ENCODE results near the gene BBS1.

The BBS1 gene

DNA sequence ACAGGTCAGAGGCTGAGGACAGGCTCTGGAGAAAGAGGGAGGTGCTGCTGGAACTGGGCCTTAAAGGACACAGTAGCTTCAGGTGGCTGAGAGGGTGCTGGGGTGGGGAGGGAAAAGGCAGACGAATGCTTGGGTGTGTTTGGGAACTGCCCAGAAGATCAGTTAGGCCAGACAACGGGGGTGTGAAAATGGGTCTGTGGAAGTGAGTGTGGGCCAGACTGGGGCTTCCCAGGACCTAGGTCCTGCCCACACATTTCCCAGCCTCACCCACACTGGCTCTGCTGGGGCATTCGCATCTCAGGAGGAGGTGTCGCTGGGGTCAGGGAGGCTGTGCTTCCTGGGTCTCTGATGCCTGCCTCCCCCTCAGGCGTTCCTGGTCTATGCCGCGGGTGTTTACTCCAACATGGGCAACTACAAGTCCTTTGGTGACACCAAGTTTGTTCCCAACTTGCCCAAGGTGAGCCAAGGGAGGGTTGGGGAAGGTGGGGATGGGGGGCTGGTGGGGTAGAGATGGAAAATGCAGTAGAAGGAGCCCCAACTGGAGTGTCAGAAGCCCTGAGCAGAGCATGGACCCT lies 25.5 kb upstream of the BBS1 start:
- H3K9me3 ChIP-seq = no peaks in the 10 kb centered on the region
- no peak overlapping the region for H3K4me3 ChIP-seq (ENCODE audit: low read depth in 1 of 2, low read length in 1 of 2)
- peaks cover 8 to 9% of the 10 kb centered on the region in 2 experiments for H3K4me1 ChIP-seq (ENCODE audit: control insufficient read depth in 1 of 2, insufficient read depth in 1 of 2, low read depth in 1 of 2, low read length in 1 of 2)
- H3K36me3 ChIP-seq = peaks cover 54% of the 10 kb centered on the region
- H3K27ac ChIP-seq = no peak overlapping the region
- H3K27me3 ChIP-seq = no peaks in the 10 kb centered on the region
- TF ChIP-seq, protein P1, sequence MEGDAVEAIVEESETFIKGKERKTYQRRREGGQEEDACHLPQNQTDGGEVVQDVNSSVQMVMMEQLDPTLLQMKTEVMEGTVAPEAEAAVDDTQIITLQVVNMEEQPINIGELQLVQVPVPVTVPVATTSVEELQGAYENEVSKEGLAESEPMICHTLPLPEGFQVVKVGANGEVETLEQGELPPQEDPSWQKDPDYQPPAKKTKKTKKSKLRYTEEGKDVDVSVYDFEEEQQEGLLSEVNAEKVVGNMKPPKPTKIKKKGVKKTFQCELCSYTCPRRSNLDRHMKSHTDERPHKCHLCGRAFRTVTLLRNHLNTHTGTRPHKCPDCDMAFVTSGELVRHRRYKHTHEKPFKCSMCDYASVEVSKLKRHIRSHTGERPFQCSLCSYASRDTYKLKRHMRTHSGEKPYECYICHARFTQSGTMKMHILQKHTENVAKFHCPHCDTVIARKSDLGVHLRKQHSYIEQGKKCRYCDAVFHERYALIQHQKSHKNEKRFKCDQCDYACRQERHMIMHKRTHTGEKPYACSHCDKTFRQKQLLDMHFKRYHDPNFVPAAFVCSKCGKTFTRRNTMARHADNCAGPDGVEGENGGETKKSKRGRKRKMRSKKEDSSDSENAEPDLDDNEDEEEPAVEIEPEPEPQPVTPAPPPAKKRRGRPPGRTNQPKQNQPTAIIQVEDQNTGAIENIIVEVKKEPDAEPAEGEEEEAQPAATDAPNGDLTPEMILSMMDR (IDR thresholded peaks at IDR 0.05) = no peak

DNA sequence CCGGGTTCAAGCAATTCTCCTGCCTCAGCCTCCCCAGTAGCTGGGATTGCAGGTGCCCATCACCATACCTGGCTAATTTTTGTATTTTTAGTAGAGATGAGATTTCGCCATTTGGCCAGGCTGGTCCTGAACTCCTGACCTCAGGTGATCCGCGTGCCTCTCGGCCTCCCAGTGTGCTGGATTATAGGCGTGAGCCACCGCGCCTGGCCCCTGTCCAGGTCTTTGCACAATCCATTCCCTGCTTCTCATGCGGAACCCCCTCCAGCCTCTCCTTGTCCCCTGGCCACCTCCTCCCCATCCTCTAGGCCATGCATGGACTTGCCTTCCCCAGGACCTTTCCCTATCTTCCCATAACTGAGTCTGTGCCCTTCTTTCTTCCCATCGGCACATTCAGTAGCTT lies 21.5 kb upstream of the BBS1 start:
- Histone ChIP-seq H3K27me3 (no peaks in the 10 kb centered on the region), H3K27ac (no peak overlapping the region), H3K4me3 (ENCODE audit: low read depth in 1 of 2, low read length in 1 of 2) (no peak overlapping the region), H3K36me3 (peaks cover 79% of the 10 kb centered on the region), H3K4me1 (ENCODE audit: control insufficient read depth in 1 of 2, insufficient read depth in 1 of 2, low read depth in 1 of 2, low read length in 1 of 2) (no peaks in the 10 kb centered on the region), H3K9me3 (no peaks in the 10 kb centered on the region)
- TF ChIP-seq, protein P1 (IDR thresholded peaks at IDR 0.05) = no peak

DNA sequence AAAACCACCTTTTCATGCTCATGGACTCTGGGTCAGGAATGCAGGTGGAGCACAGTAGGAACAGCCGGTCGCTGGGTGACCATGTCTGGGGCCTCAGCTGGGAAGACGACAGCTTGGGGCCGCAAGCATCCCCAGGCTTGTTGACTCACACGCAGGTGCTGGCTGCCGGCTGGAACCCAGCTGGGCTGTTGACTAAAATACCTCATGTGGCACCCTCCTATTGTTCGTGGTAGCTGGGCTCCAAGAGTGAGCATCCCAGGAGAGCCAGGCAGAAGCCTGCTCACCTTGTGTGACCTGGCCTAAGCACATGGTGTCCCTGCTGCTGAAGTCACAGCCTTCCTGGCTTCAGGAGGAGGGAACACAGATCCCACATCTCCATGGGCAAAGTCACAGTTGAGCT lies 20.8 kb upstream of the BBS1 start:
- H3K27me3 ChIP-seq = no peaks in the 10 kb centered on the region
- H3K4me3 ChIP-seq (ENCODE audit: low read depth in 1 of 2, low read length in 1 of 2) = no peak overlapping the region
- peaks cover 74% of the 10 kb centered on the region for H3K36me3 ChIP-seq
- H3K4me1 ChIP-seq (ENCODE audit: control insufficient read depth in 1 of 2, insufficient read depth in 1 of 2, low read depth in 1 of 2, low read length in 1 of 2) = no peaks in the 10 kb centered on the region
- TF ChIP-seq, protein P1 (IDR thresholded peaks at IDR 0.05) = no peak
- H3K27ac ChIP-seq = no peak overlapping the region
- no peaks in the 10 kb centered on the region for H3K9me3 ChIP-seq

DNA sequence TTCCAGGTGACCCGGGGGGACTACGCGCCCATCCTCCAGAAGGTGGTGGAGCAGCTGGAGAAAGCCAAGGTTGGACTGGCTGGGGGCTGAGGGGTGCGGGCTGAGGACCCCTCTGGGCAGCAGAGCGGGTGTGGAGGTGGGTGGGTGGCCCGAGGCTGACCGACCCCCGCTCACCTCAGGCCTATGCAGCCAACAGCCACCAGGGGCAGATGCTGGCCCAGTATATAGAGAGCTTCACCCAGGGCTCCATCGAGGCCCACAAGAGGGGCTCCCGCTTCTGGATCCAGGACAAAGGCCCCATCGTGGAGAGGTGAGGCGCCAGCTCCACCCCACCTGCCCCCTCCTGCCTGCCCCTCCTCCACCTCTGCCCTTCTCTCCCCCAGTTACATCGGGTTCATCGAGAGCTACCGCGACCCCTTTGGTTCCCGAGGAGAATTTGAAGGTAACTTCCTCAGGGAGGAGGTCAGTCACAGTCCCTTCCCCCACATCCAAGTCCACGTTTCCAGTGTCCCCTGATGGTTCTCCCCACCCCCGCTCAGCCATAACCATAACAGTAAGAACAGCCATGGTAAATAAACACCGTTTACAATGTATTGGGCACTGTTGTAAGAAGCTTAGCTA lies 19.0 kb upstream of the BBS1 start:
- peaks cover 77% of the 10 kb centered on the region for H3K36me3 ChIP-seq
- no peaks in the 10 kb centered on the region for H3K9me3 ChIP-seq
- no peak overlapping the region for H3K27ac ChIP-seq
- H3K27me3 ChIP-seq = no peaks in the 10 kb centered on the region
- no peaks in the 10 kb centered on the region for H3K4me1 ChIP-seq (ENCODE audit: control insufficient read depth in 1 of 2, insufficient read depth in 1 of 2, low read depth in 1 of 2, low read length in 1 of 2)
- TF ChIP-seq, protein P1 (IDR thresholded peaks at IDR 0.05) = no peak
- H3K4me3 ChIP-seq (ENCODE audit: low read depth in 1 of 2, low read length in 1 of 2) = no peak overlapping the region

DNA sequence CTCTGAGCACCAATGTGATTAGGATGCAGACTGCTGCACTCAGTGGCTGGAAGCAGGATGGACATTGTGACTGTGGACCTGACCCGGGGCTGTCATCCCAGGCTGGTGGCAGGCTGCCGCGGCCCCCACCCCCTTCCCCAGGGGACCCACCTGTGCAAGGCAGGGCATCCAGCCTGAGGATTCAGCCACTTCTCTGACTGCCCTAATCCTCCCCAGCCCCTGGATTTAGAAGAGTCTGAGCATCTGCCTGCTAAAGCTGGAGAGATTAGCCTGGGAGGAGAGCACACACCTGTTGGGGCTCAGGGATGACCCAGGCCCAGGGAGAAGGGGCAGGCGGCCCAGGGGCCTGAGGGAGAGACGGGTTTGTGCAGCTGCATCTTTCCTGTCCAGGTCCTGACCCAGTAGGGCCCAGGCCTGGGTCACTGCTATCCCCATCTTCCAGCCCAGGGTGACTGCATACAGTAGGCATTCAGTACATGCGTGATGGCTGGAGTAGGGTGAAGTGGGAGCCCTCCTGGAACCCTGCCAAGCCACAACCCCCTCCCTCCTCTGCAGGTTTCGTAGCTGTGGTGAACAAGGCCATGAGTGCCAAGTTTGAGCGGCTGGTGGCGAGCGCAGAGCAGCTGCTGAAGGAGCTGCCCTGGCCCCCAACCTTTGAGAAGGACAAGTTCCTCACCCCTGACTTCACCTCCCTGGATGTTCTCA lies 18.1 kb upstream of the BBS1 start:
- H3K4me3 ChIP-seq (ENCODE audit: low read depth in 1 of 2, low read length in 1 of 2) = no peak overlapping the region
- TF ChIP-seq, protein P1 (IDR thresholded peaks at IDR 0.05) = no peak
- H3K9me3 ChIP-seq = no peaks in the 10 kb centered on the region
- no peaks in the 10 kb centered on the region for H3K4me1 ChIP-seq (ENCODE audit: control insufficient read depth in 1 of 2, insufficient read depth in 1 of 2, low read depth in 1 of 2, low read length in 1 of 2)
- no peaks in the 10 kb centered on the region for H3K27me3 ChIP-seq
- peaks cover 78% of the 10 kb centered on the region for H3K36me3 ChIP-seq
- no peak overlapping the region for H3K27ac ChIP-seq
